Activated B cell treated with CpG ODN at 0.5 μM for 24 hours (primary cell): Measurements from ENCODE around the gene PRAMEF14. TPM values are rescaled to one million over a fixed set of nuclear protein-coding genes. Genes with fewer than 3 reads are reported as not detected.
"Not testable (repeated sequence)": the region's sequence is repeated elsewhere in the genome, so short reads cannot be mapped to it uniquely, and the experiment has no call there.

Source experiments
- ATAC-seq: fragments of 200-7000 bp; cut with Tn5 transposase; one replicate; pipeline ENCODE4 v1.10.0; 2021; ENCODE audit warnings: low read depth, mild to moderate bottlenecking, moderate library complexity
- CTCF ChIA-PET: fragments of 350-600 bp; sonication (Branson Sonifier 250); formaldehyde crosslinking; loops from one replicate; lab custom pipeline; 2021; ENCODE audit warnings: antibody characterized with exemption; lab: Charles Lee
- POLR2A ChIA-PET: fragments of 350-600 bp; sonication (Branson Sonifier 250); formaldehyde crosslinking; loops from one replicate; lab custom pipeline; 2021; ENCODE audit warnings: antibody characterized with exemption; lab: Charles Lee
- DNase-seq: peaks from one replicate; pipeline ENCODE4 v3.0.0; 2022
- H3K27ac Mint-ChIP-seq: one replicate; pipeline ENCODE4 v1.8.0; 2020; ENCODE audit warnings: mixed read lengths
- H3K27me3 Mint-ChIP-seq: one replicate; pipeline ENCODE4 v1.8.0; 2021; ENCODE audit warnings: mixed read lengths
- H3K36me3 Mint-ChIP-seq: one replicate; pipeline ENCODE4 v1.8.0; 2021; ENCODE audit warnings: low read depth, mixed read lengths
- H3K4me1 Mint-ChIP-seq: one replicate; pipeline ENCODE4 v1.8.0; 2021; ENCODE audit warnings: mixed read lengths
- H3K4me3 Mint-ChIP-seq: one replicate; pipeline ENCODE4 v1.8.0; 2020; ENCODE audit warnings: mild to moderate bottlenecking, mixed read lengths
- H3K9me3 Mint-ChIP-seq: one replicate; pipeline ENCODE4 v1.8.0; 2020; ENCODE audit warnings: mixed read lengths
- intact Hi-C: fragments of 100-400 bp; cut with micrococcal nuclease; formaldehyde crosslinking; loops from one replicate; pipeline ENCODE4 v1.15.1; 2024
- total RNA-seq: library from RNA; stranded (reverse); gene quantifications from 2 replicates; pipeline ENCODE4 v1.2.3, GENCODE V29; 2022

Gene PRAMEF14
- total RNA-seq, 1 donor from 2014 or later, result not detected

GRCh38 chr1:13354475-13354874 lies 7.5 kb upstream of the PRAMEF14 start:
- not testable (repeated sequence) for DNase-seq, H3K9me3 Mint-ChIP-seq, H3K27me3 Mint-ChIP-seq

GRCh38 chr1:13353476-13353875 lies 6.5 kb upstream of the PRAMEF14 start:
- ATAC-seq, CTCF ChIA-PET, POLR2A ChIA-PET: not testable (repeated sequence)

More at GRCh38 chr1:13354475-13354874, 7.5 kb upstream of the PRAMEF14 start:
- H3K4me1 Mint-ChIP-seq, H3K27ac Mint-ChIP-seq, ATAC-seq, CTCF ChIA-PET, POLR2A ChIA-PET, H3K36me3 Mint-ChIP-seq, H3K4me3 Mint-ChIP-seq, intact Hi-C loops: not testable (repeated sequence)

GRCh38 chr1:13342496-13342895 lies 4.4 kb downstream of the PRAMEF14 start:
- ATAC-seq, H3K4me3 Mint-ChIP-seq, H3K36me3 Mint-ChIP-seq, intact Hi-C loops, CTCF ChIA-PET, POLR2A ChIA-PET, DNase-seq, H3K27me3 Mint-ChIP-seq, H3K27ac Mint-ChIP-seq, H3K4me1 Mint-ChIP-seq, H3K9me3 Mint-ChIP-seq: not testable (repeated sequence)

More at GRCh38 chr1:13353476-13353875, 6.5 kb upstream of the PRAMEF14 start:
- H3K27me3 Mint-ChIP-seq, H3K36me3 Mint-ChIP-seq, H3K27ac Mint-ChIP-seq, DNase-seq, intact Hi-C loops, H3K4me1 Mint-ChIP-seq, H3K4me3 Mint-ChIP-seq, H3K9me3 Mint-ChIP-seq: not testable (repeated sequence)

GRCh38 chr1:13315281-13315680 lies 31.7 kb downstream of the PRAMEF14 start, which contains the start of gene PRAMEF15:
PRAMEF15 (plus strand) TSS chr1:13315581; CDS start chr1:13318408, 2,827 bp downstream.
- H3K4me1 Mint-ChIP-seq, H3K4me3 Mint-ChIP-seq, POLR2A ChIA-PET, CTCF ChIA-PET, H3K36me3 Mint-ChIP-seq, DNase-seq, H3K9me3 Mint-ChIP-seq, H3K27ac Mint-ChIP-seq, H3K27me3 Mint-ChIP-seq, intact Hi-C loops, ATAC-seq: not testable (repeated sequence)

DNA sequence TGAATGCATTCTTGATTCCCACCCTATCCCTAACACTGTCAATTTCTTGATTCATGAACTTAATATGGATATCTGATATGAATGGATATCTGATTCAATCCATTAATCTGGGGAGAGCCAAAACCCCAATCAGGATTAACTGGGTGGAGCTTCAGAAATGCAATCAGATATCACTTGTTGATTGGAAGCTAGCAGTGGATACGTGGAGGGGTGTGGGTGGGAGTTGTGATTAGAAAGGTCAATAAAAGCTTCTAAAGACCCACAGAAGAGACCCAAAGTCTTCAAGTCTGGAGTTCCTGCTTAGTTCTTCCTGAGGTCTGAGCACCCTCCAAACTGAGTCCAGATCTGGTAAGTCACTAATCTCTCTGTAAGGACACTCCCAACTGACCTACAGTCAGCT lies 43.7 kb downstream of the PRAMEF14 start, which contains the start of gene PRAMEF33:
Gene PRAMEF33, plus strand, starts transcription at position 301 of the 400 bp plus-strand sequence. CDS start 2,416 bp downstream, outside the sequence.
- intact Hi-C loops, H3K9me3 Mint-ChIP-seq, DNase-seq, H3K4me1 Mint-ChIP-seq, H3K4me3 Mint-ChIP-seq, ATAC-seq, CTCF ChIA-PET, POLR2A ChIA-PET, H3K27me3 Mint-ChIP-seq, H3K36me3 Mint-ChIP-seq, H3K27ac Mint-ChIP-seq: not testable (repeated sequence)

DNA sequence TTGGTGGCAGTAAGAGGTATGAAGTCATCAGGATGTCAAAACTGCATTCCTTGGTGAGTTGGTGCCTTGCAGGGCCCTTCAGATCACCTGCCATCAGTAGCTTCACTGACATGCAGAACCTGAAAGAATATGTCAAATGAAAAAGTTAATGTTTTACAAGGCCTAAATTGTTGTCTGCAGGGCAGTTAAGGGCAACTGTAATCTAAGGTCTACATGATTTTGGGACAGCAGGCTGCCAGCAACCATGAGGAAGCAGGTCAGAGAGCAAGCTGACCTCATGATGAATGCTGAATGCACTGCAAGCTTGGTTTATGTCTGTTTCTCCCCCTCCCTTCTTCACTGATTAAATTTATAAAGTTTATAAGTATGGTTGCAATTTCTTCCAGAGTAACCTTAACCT lies 44.7 kb downstream of the PRAMEF14 start:
- ATAC-seq, POLR2A ChIA-PET: not testable (repeated sequence)

DNA sequence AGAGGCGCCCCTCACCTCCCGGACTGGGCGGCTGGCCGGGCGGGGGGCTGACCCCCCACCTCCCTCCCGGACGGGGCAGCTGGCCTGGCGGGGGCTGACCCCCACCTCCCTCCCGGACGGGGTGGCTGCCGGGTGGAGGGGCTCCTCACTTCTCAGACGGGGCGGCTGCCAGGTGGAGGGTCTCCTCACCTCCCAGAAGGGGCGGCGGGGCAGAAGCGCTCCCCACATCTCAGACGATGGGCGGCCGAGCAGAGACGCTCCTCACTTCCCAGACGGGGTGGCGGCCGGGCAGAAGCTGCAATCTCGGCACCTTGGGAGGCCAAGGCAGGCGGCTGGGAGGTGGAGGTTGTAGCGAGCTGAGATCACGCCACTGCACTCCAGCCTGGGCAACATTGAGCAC lies 48.2 kb downstream of the PRAMEF14 start:
- POLR2A ChIA-PET, result not testable (repeated sequence)

More for the DNA sequence above, 44.7 kb downstream of the PRAMEF14 start:
- H3K27me3 Mint-ChIP-seq, H3K9me3 Mint-ChIP-seq, H3K27ac Mint-ChIP-seq, CTCF ChIA-PET, intact Hi-C loops, H3K4me3 Mint-ChIP-seq, H3K36me3 Mint-ChIP-seq, DNase-seq, H3K4me1 Mint-ChIP-seq: not testable (repeated sequence)

DNA sequence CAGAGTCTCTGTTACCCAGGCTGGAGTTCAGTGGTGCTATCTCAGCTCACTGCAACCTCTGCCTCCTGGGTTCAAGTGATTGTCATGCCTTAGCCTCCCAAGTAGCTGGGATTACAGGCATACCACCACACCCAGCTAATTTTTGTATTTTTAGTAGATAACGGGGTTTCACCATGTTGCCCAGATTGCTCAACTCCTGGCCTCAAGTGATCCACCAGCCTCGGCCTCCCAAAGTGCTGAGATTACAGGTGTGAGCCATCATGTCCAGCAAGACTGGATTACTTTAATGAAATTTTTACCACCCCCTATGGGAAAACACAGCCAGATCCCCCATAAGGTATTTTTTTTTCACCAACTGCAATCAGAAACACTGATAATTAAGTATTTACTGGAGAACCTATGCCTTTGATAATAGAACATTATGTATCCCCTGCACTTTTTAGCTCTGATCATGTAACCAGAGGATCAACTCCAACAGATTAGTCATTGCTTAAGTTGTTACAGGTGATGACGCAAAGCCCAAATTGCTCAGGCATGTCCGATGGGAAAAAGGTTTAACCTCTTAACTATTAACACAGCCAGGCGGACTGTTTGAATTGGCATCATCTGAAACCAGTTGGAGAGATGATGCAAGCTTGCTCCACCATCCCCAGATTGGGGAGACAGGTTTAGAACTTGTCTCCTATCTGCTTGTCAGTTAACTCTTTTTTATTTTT lies 49.6 kb downstream of the PRAMEF14 start:
- ATAC-seq, DNase-seq, H3K27ac Mint-ChIP-seq, CTCF ChIA-PET, intact Hi-C loops, H3K36me3 Mint-ChIP-seq, H3K27me3 Mint-ChIP-seq, H3K4me3 Mint-ChIP-seq, POLR2A ChIA-PET, H3K4me1 Mint-ChIP-seq, H3K9me3 Mint-ChIP-seq: not testable (repeated sequence)

More for the DNA sequence above, 48.2 kb downstream of the PRAMEF14 start:
- intact Hi-C loops, ATAC-seq, DNase-seq, H3K4me1 Mint-ChIP-seq, H3K36me3 Mint-ChIP-seq, H3K27me3 Mint-ChIP-seq, CTCF ChIA-PET, H3K4me3 Mint-ChIP-seq, H3K27ac Mint-ChIP-seq, H3K9me3 Mint-ChIP-seq: not testable (repeated sequence)

Other genes starting within 250 kb of the PRAMEF14 start
- gene HNRNPCL2, start 230.3 kb downstream of the PRAMEF14 start, total RNA-seq, result not detected in 2 replicates
- not detected in 2 replicates for gene PRAMEF26, start 191.1 kb downstream of the PRAMEF14 start, total RNA-seq
- not detected in 2 replicates for gene HNRNPCL4, start 181.5 kb downstream of the PRAMEF14 start, total RNA-seq
- not detected in 2 replicates for gene PRAMEF9, start 175.3 kb downstream of the PRAMEF14 start, total RNA-seq
- not detected in 2 replicates for gene PRAMEF13, start 145.7 kb downstream of the PRAMEF14 start, total RNA-seq
- not detected in 2 replicates for gene PRAMEF18, start 121.0 kb downstream of the PRAMEF14 start, total RNA-seq
- not detected in 2 replicates for gene PRAMEF5, start 92.9 kb downstream of the PRAMEF14 start, total RNA-seq
- gene PRAMEF8, start 62.0 kb downstream of the PRAMEF14 start, total RNA-seq, result not detected in 2 replicates
- gene PRAMEF33, start 43.6 kb downstream of the PRAMEF14 start, total RNA-seq, result not detected in 2 replicates
- not detected in 2 replicates for gene PRAMEF15, start 31.6 kb downstream of the PRAMEF14 start, total RNA-seq
- gene PRAMEF19, start 24.8 kb upstream of the PRAMEF14 start, total RNA-seq, result not detected in 2 replicates
- not detected in 2 replicates for gene PRAMEF17, start 42.5 kb upstream of the PRAMEF14 start, total RNA-seq
- gene PRAMEF20, start 63.3 kb upstream of the PRAMEF14 start, total RNA-seq, result not detected in 2 replicates
- not detected in 2 replicates for gene LRRC38, start 166.9 kb upstream of the PRAMEF14 start, total RNA-seq
- gene PDPN, start 236.7 kb upstream of the PRAMEF14 start, total RNA-seq, result not detected in 2 replicates